GM23338 (cell line): ENCODE results near the gene CETP. TPM values are rescaled to one million over a fixed set of nuclear protein-coding genes. Genes with fewer than 3 reads are reported as not detected.

Source experiments
- ATAC-seq: fragments of 200-7000 bp; cut with Tn5 transposase; 3 replicates; pipeline ENCODE4 v1.9.1; 2020
- DNase-seq: peaks from one replicate; pipeline ENCODE4 v3.0.0-alpha.2; 2015; ENCODE audit warnings: low spot score
- H2AFZ ChIP-seq: fragments of 200-600 bp; sonication (generic); 2 replicates; pipeline ENCODE4 v1.8.0; 2016; ENCODE audit warnings: antibody characterized with exemption, mild to moderate bottlenecking, moderate library complexity
- H3F3A ChIP-seq: fragments of 200-600 bp; sonication (generic); replicated peaks from 2 replicates; pipeline ENCODE4 v1.8.0; 2017; ENCODE audit warnings: antibody characterized with exemption, mixed run types, low read depth
- H3K27ac ChIP-seq: fragments of 200-600 bp; sonication (generic); 2 replicates; pipeline ENCODE4 v1.6.1; 2016; ENCODE audit warnings: low read depth
- H3K27me3 ChIP-seq: fragments of 200-600 bp; sonication (generic); 2 replicates; pipeline ENCODE4 v1.8.0; 2016; ENCODE audit warnings: mild to moderate bottlenecking, mixed run types, moderate library complexity; ENCODE audit not compliant: insufficient read depth
- H3K36me3 ChIP-seq: fragments of 200-600 bp; sonication (generic); 2 replicates; pipeline ENCODE4 v1.8.0; 2016; ENCODE audit warnings: mild to moderate bottlenecking; ENCODE audit not compliant: insufficient read depth
- H3K4me1 ChIP-seq: fragments of 200-600 bp; sonication (generic); 2 replicates; pipeline ENCODE4 v1.8.0; 2016; ENCODE audit warnings: mild to moderate bottlenecking, moderate library complexity; ENCODE audit not compliant: insufficient read depth
- H3K4me2 ChIP-seq: fragments of 200-600 bp; sonication (generic); 2 replicates; pipeline ENCODE4 v1.7.1; 2017; ENCODE audit warnings: mixed run types
- H3K4me3 ChIP-seq: fragments of 200-600 bp; sonication (generic); 2 replicates; pipeline ENCODE4 v1.6.1; 2016; ENCODE audit warnings: mixed run types
- H3K79me2 ChIP-seq: fragments of 200-600 bp; sonication (generic); replicated peaks from 2 replicates; pipeline ENCODE4 v1.8.0; 2017; ENCODE audit warnings: mild to moderate bottlenecking; ENCODE audit not compliant: insufficient read depth
- H3K9me2 ChIP-seq: fragments of 200-600 bp; sonication (generic); 2 replicates; pipeline ENCODE4 v1.8.0; 2017; ENCODE audit not compliant: insufficient read depth
- H4K20me1 ChIP-seq: fragments of 200-600 bp; sonication (generic); replicated peaks from 2 replicates; pipeline ENCODE4 v1.8.0; 2017; ENCODE audit warnings: mild to moderate bottlenecking; ENCODE audit not compliant: insufficient read depth
- H3K27ac Mint-ChIP-seq: 2 replicates; pipeline ENCODE4 v1.8.0; 2020; ENCODE audit warnings: inconsistent platforms, mild to moderate bottlenecking, moderate library complexity, mixed read lengths
- H3K27me3 Mint-ChIP-seq: 3 replicates; pipeline ENCODE4 v1.8.0; 2022; ENCODE audit warnings: low read depth, mild to moderate bottlenecking, moderate library complexity, mixed read lengths, inconsistent platforms; ENCODE audit not compliant: insufficient read depth, poor library complexity
- H3K36me3 Mint-ChIP-seq: 3 replicates; pipeline ENCODE4 v1.8.0; 2021; ENCODE audit warnings: low read depth, mild to moderate bottlenecking, inconsistent platforms, moderate library complexity, mixed read lengths
- H3K4me1 Mint-ChIP-seq: 3 replicates; pipeline ENCODE4 v1.8.0; 2020; ENCODE audit warnings: mild to moderate bottlenecking, inconsistent platforms, mixed read lengths
- H3K4me3 Mint-ChIP-seq: 3 replicates; pipeline ENCODE4 v1.8.0; 2021; ENCODE audit warnings: moderate library complexity, mild to moderate bottlenecking, inconsistent platforms, mixed read lengths
- H3K9me3 Mint-ChIP-seq: 3 replicates; pipeline ENCODE4 v1.8.0; 2020; ENCODE audit warnings: moderate library complexity, mild to moderate bottlenecking, inconsistent platforms, mixed read lengths
- CREB1 ChIP-seq: fragments of 250-450 bp; sonication (Bioruptor Pico); IDR thresholded peaks from 2 replicates; pipeline ENCODE4 v1.5.0; 2020; ENCODE audit warnings: low read depth, mild to moderate bottlenecking, moderate library complexity
- CTCF ChIP-seq, 2 experiments: fragments of 200-600 bp in 1 of 2; sonication (generic) in 1 of 2; conservative IDR thresholded peaks; 2 replicates each; pipeline versions ENCODE4 v1.5.1 to v1.6.1; 2016 to 2017; ENCODE audit warnings: antibody characterized with exemption in 2 of 2, low read depth in 2 of 2, mild to moderate bottlenecking in 2 of 2, moderate library complexity in 1 of 2
- JUNB ChIP-seq: IDR thresholded peaks from one replicate; pipeline ENCODE4 v1.6.1; 2016; ENCODE audit warnings: antibody characterized with exemption; ENCODE audit not compliant: unreplicated experiment
- REST ChIP-seq: IDR thresholded peaks from one replicate; pipeline ENCODE4 v1.6.1; 2018; ENCODE audit warnings: antibody characterized with exemption; ENCODE audit not compliant: unreplicated experiment
- STAT1 ChIP-seq: IDR thresholded peaks from one replicate; pipeline ENCODE4 v1.6.1; 2016; ENCODE audit warnings: antibody characterized with exemption; ENCODE audit not compliant: unreplicated experiment
- polyA plus RNA-seq: library from polyadenylated mRNA; unstranded; fragments of >200 nt; fragmentation: Nextera tagmentation; extraction: Ambion mirVana; gene quantifications from 2 replicates; pipeline ENCODE4 v1.2.1, GENCODE V29; 2016
- total RNA-seq: library from RNA; depleted of rRNA; stranded (reverse); fragments of >200 nt; shearing (Covaris generic); gene quantifications from 2 replicates; pipeline ENCODE4 v1.2.3, GENCODE V29; 2014

The CETP gene
- total and polyA plus RNA-seq, 2 experiments from 2014 or later, result not detected

- TF ChIP-seq REST, result no peak
- TF ChIP-seq STAT1, result no peak
- TF ChIP-seq CTCF (conservative IDR thresholded peaks at IDR 0.05; ENCODE audit: low read depth in 2 of 2), result no peak
Measured at GRCh38 chr16:56987692-56988091, 25.9 kb downstream of the CETP start (continued).

GRCh38 chr16:56988161-56988947 lies 26.6 kb downstream of the CETP start:
- H3K4me3 ChIP-seq, result peak overlapping the region; percentile 78
- peaks cover 40% of the 10 kb centered on the region for H3K27me3 ChIP-seq
- H3K4me2 ChIP-seq, result peak overlapping the region; percentile 91
- H3K79me2 ChIP-seq, result no peaks in the 10 kb centered on the region
- Mint-ChIP-seq H3K9me3 (no peaks in the 10 kb centered on the region), H3K36me3 (no peaks in the 10 kb centered on the region; the same call in 2 of the 3 replicates), H3K27me3 (peaks cover 28% of the 10 kb centered on the region), H3K27ac (no peak overlapping the region), H3K4me1 (peaks cover 25% of the 10 kb centered on the region), H3K4me3 (peak overlapping the region; percentile 83)
- H3K27ac ChIP-seq, result no peak overlapping the region
- peak overlapping the region; percentile 100 for H2AFZ ChIP-seq
- H3K9me2 ChIP-seq, result no peaks in the 10 kb centered on the region
- no peaks in the 10 kb centered on the region for H4K20me1 ChIP-seq
- peak; percentile 18 for ATAC-seq
- TF ChIP-seq CREB1 (CRISPR knock-in tag) (no peak), STAT1 (no peak), JUNB (no peak)
- no peaks in the 10 kb centered on the region for H3K36me3 ChIP-seq
- peaks cover 10% of the 10 kb centered on the region; the same call in 1 of the 2 replicates for H3K4me1 ChIP-seq
- no peaks in the 10 kb centered on the region for H3F3A ChIP-seq
- DNase-seq, result no peak
